Calu3 (cell line): ENCODE data around the gene ABCG4. TPM values are rescaled to one million over a fixed set of nuclear protein-coding genes. Genes with fewer than 3 reads are reported as not detected.
"Not testable (repeated sequence)": the region's sequence is repeated elsewhere in the genome, so short reads cannot be mapped to it uniquely, and the experiment has no call there.

Experiments
- BruUV-seq: library from RNA; stranded (reverse); fragments of 400-500 nt; replicated peaks from 2 replicates; lab custom pipeline; 2021; lab: Mats Ljungman, UMichigan
- CTCF ChIA-PET: fragments of 300-600 bp; sonication (Branson Sonifier 250); formaldehyde crosslinking; loops from one replicate; lab custom pipeline; 2022; ENCODE audit warnings: antibody characterized with exemption; lab: Charles Lee
- DNase-seq: peaks from one replicate; pipeline ENCODE4 v3.0.0; 2022
- H3K27ac Mint-ChIP-seq: one replicate; pipeline ENCODE4 v1.8.0; 2022; ENCODE audit warnings: mixed read lengths; ENCODE audit not compliant: unreplicated experiment
- H3K27me3 Mint-ChIP-seq: one replicate; pipeline ENCODE4 v1.8.0; 2022; ENCODE audit warnings: mixed read lengths; ENCODE audit not compliant: unreplicated experiment
- H3K36me3 Mint-ChIP-seq: one replicate; pipeline ENCODE4 v1.8.0; 2022; ENCODE audit warnings: mild to moderate bottlenecking, moderate library complexity, mixed read lengths; ENCODE audit not compliant: insufficient read depth, unreplicated experiment
- H3K4me1 Mint-ChIP-seq: one replicate; pipeline ENCODE4 v1.8.0; 2022; ENCODE audit warnings: mild to moderate bottlenecking, low read depth, mixed read lengths; ENCODE audit not compliant: unreplicated experiment
- H3K4me3 Mint-ChIP-seq: one replicate; pipeline ENCODE4 v1.8.0; 2022; ENCODE audit warnings: mild to moderate bottlenecking, low read depth, moderate library complexity, mixed read lengths; ENCODE audit not compliant: unreplicated experiment
- H3K9me3 Mint-ChIP-seq: one replicate; pipeline ENCODE4 v1.8.0; 2022; ENCODE audit warnings: low read depth, mixed read lengths; ENCODE audit not compliant: unreplicated experiment
- intact Hi-C: fragments of 100-400 bp; cut with micrococcal nuclease; formaldehyde crosslinking; loops from one replicate; pipeline ENCODE4 v1.10.0; 2022; ENCODE audit not compliant: unreplicated experiment
- total RNA-seq: library from RNA; stranded (reverse); gene quantifications from 2 replicates; pipeline ENCODE4 v1.2.3, GENCODE V29; 2022
- TF ChIP-seq, protein P1 (sequence below): fragments of 200-600 bp; IDR thresholded peaks from one replicate; pipeline ENCODE4 v1.8.0; 2022; ENCODE audit warnings: antibody characterized with exemption; ENCODE audit not compliant: unreplicated experiment

Gene ABCG4
- total RNA-seq, 1 experiment from 2014 or later: not detected

DNA sequence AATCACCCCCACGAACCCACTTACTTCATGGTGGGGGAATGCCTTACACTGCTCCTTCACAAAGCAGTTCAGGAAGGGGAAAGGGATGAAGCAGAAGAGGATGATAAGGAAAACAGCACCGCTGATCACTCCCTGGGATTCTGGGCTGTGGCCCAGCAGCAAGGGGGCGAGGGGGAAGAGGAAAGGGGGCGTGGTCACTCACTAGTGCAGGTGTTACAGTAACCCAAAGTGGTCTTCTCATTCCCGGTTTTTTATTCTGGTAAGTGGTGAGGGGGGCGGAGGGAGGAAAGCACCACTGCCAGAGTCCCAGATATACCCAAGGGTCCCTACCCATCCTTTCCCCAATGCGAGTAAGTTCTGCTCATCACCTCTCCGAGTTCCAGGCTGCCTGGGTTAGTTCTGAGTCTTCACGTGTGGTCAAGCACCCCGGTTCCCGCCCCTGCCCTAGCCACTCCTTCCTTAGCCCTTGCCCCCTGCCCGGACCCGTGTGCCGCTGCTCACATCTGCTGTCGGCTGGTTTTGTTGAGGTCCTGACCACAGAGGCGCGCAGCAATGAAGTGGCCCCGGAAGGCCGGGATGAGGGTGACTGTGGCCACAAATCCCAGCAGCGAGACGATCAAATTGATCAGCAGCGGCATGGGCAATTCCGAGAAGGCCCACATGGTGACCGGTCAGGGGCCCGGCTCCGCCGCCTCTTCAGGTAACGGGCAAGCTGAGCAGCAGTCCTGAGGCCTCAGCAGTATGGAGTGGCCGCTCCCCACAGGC is 47.7 kb upstream of the ABCG4 start:
- Mint-ChIP-seq H3K27ac (peak overlapping the region; percentile 98), H3K27me3 (no peaks in the 10 kb centered on the region), H3K4me1 (peaks cover 9% of the 10 kb centered on the region), H3K4me3 (peak overlapping the region; percentile 88), H3K9me3 (no peaks in the 10 kb centered on the region), H3K36me3 (peaks cover 45% of the 10 kb centered on the region)
- DNase-seq: no peak
- BruUV-seq: TSS peak; percentile 33
- TF ChIP-seq, protein P1, sequence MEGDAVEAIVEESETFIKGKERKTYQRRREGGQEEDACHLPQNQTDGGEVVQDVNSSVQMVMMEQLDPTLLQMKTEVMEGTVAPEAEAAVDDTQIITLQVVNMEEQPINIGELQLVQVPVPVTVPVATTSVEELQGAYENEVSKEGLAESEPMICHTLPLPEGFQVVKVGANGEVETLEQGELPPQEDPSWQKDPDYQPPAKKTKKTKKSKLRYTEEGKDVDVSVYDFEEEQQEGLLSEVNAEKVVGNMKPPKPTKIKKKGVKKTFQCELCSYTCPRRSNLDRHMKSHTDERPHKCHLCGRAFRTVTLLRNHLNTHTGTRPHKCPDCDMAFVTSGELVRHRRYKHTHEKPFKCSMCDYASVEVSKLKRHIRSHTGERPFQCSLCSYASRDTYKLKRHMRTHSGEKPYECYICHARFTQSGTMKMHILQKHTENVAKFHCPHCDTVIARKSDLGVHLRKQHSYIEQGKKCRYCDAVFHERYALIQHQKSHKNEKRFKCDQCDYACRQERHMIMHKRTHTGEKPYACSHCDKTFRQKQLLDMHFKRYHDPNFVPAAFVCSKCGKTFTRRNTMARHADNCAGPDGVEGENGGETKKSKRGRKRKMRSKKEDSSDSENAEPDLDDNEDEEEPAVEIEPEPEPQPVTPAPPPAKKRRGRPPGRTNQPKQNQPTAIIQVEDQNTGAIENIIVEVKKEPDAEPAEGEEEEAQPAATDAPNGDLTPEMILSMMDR: no peak
- intact Hi-C loops: loop anchor here (5.0 kb wide), 1 partner anchor 96 kb away; no protein-coding TSS in a partner anchor
- CTCF ChIA-PET: interaction anchor here (0.6 to 1.7 kb wide), 4 partner anchors 20 to 243 kb away, joined by 3 to 7 read pairs (median 6); partner anchors contain the start of genes CBL, HINFP and VPS11

DNA sequence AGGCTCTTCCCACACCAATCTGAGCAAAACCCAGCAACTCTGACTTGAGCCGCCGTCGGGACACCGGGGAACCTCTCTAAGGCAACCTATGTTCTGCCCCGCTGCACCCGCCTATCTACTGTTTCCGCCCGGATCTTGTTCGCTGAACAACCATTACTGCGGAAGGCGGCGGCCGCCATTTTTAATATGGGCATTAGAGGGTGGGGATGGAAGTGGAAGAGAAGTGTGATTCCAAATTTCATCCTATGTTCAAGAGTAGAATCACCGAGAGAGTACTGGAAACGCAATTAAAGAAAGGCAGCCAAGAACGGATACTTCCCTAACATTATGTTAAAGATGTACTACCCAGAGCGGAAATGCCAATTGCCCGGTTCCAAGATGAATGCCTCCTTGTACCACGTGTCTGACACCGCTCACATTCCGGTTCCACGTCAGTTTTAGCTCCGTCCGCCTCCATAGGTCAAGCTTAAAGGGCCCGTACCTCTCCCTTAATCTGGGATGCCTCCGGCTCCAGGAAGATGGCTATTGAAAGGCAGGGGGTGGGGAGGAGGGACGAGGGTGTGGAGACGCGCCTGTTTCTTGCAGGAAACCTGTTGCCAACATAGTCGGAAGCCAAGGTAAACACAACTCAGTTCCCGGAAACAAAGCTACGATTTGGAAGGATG is 47.0 kb upstream of the ABCG4 start, which contains the start of gene DPAGT1:
DPAGT1 (minus strand) TSS at position 95 of the 665 bp plus-strand sequence. CDS start 198 bp downstream, outside the sequence.
- Mint-ChIP-seq H3K27me3 (no peaks in the 10 kb centered on the region), H3K4me3 (peak within 1 kb of the TSS; percentile 88), H3K27ac (peak within 1 kb of the TSS; percentile 98), H3K9me3 (no peaks in the 10 kb centered on the region), H3K4me1 (peaks cover 9% of the 10 kb centered on the region), H3K36me3 (peaks cover 50% of the 10 kb centered on the region)
- DNase-seq: peak; percentile 80
- CTCF ChIA-PET: interaction anchor here (0.6 to 1.7 kb wide), 8 partner anchors 19 to 983 kb away, joined by 3 to 7 read pairs (median 6); partner anchors contain the start of genes CBL, HINFP and VPS11
- intact Hi-C loops: loop anchor here (5.0 kb wide), 1 partner anchor 95 kb away; no protein-coding TSS in a partner anchor
- TF ChIP-seq, protein P1: no peak
- BruUV-seq: no TSS peak

DNA sequence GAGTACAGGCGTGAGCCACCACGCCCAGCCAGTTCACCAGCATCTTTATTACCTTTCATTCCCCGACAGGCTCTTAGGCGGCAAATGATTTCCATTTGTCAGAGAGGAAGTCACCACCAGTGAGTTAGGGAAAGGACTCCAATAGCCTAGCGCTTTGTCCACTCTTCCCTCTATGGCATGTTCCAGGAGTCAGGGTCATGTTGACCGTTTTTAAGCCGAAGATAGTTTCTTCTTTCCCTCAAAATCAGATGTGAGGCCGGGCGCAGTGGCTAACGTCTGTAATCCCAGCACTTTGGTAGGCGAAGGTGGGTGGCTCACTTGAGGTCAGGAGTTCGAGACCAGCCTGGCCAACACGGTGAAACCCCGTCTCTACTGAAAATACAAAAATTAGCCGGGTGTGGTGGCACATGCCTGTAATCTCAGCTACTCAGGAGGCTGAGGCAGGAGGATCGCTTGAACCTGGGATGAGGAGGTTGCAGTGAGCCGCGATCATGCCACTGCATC is 45.6 kb upstream of the ABCG4 start:
- DNase-seq, H3K4me1 Mint-ChIP-seq, H3K9me3 Mint-ChIP-seq, BruUV-seq, H3K27me3 Mint-ChIP-seq, H3K27ac Mint-ChIP-seq: not testable (repeated sequence)
- Mint-ChIP-seq H3K36me3 (peaks cover 51% of the 10 kb centered on the region), H3K4me3 (peak overlapping the region; percentile 88)
- intact Hi-C loops: loop anchor here (5.0 kb wide), 1 partner anchor 94 kb away; no protein-coding TSS in a partner anchor
- CTCF ChIA-PET: interaction anchor here (1.2 to 1.7 kb wide), 3 partner anchors 18 to 102 kb away, joined by 4 to 7 read pairs (median 7); partner anchors contain the start of genes CBL and HINFP

DNA sequence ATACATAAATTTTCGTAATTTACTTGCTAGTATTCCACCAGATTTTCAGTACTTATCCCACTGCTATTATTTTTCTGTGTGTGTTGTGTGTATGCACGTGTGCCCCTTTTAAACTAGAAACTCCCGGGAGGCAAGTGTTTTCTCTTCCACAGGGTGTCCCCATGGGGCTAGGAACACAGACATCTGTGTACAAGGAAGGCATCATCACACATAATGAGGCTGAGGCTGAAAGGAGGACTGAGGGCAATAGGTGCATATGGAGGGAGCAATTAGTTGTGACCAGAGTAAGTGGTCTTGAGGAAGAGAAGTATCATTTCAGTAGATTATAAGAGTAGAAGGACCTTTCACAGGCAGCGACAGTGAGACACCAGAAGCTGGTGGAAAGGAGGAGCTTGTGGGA is 45.1 kb upstream of the ABCG4 start:
- Mint-ChIP-seq H3K27ac (no peak overlapping the region), H3K4me3 (no peak overlapping the region)

More for the DNA sequence above, 45.1 kb upstream of the ABCG4 start:
- Mint-ChIP-seq H3K4me1 (peaks cover 14% of the 10 kb centered on the region), H3K27me3 (no peaks in the 10 kb centered on the region), H3K36me3 (peaks cover 57% of the 10 kb centered on the region), H3K9me3 (no peaks in the 10 kb centered on the region)
- TF ChIP-seq, protein P1: no peak
- CTCF ChIA-PET: no interaction called here
- no TSS peak for BruUV-seq
- DNase-seq: no peak
- intact Hi-C loops: loop anchor here (5.0 kb wide), 1 partner anchor 94 kb away; no protein-coding TSS in a partner anchor
